Kidney epithelial cell (primary cell): ENCODE data around the gene PRRT1B. TPM values are rescaled to one million over a fixed set of nuclear protein-coding genes. Genes with fewer than 3 reads are reported as not detected.

Experiments
- DNase-seq: peaks from one replicate; pipeline ENCODE4 v3.0.0-alpha.2; 2010; ENCODE audit warnings: low read depth
- H3K27me3 ChIP-seq: 2 replicates; pipeline ENCODE4 v1.6.0; 2011; ENCODE audit warnings: low read length; ENCODE audit not compliant: control insufficient read depth, insufficient read depth
- H3K36me3 ChIP-seq: 2 replicates; pipeline ENCODE4 v1.5.1; 2011; ENCODE audit warnings: low read length; ENCODE audit not compliant: control insufficient read depth, insufficient read depth
- H3K4me3 ChIP-seq: 2 replicates; pipeline ENCODE4 v1.5.1; 2011; ENCODE audit warnings: low read depth, mild to moderate bottlenecking, control low read depth, low read length
- total RNA-seq: library from RNA; depleted of rRNA; stranded (reverse); fragments of >200 nt; gene quantifications from 2 replicates; pipeline ENCODE4 v1.2.3, GENCODE V29; 2015
- TF ChIP-seq, protein P1 (sequence below): IDR thresholded peaks from 2 replicates; pipeline ENCODE4 v1.5.1; 2011; ENCODE audit warnings: mild to moderate bottlenecking, moderate library complexity, low read length, control low read depth, inconsistent platforms; ENCODE audit not compliant: insufficient read depth, poor library complexity, severe bottlenecking

Gene PRRT1B
- total RNA-seq, 1 donor from 2014 or later: not detected

GRCh38 chr9:131500939-131501541, 44.3 kb upstream of the PRRT1B start:
- Histone ChIP-seq H3K27me3 (no peaks in the 10 kb centered on the region), H3K4me3 (no peak overlapping the region), H3K36me3 (peaks cover 2% of the 10 kb centered on the region)
- DNase-seq: peak; percentile 77
- TF ChIP-seq, protein P1, sequence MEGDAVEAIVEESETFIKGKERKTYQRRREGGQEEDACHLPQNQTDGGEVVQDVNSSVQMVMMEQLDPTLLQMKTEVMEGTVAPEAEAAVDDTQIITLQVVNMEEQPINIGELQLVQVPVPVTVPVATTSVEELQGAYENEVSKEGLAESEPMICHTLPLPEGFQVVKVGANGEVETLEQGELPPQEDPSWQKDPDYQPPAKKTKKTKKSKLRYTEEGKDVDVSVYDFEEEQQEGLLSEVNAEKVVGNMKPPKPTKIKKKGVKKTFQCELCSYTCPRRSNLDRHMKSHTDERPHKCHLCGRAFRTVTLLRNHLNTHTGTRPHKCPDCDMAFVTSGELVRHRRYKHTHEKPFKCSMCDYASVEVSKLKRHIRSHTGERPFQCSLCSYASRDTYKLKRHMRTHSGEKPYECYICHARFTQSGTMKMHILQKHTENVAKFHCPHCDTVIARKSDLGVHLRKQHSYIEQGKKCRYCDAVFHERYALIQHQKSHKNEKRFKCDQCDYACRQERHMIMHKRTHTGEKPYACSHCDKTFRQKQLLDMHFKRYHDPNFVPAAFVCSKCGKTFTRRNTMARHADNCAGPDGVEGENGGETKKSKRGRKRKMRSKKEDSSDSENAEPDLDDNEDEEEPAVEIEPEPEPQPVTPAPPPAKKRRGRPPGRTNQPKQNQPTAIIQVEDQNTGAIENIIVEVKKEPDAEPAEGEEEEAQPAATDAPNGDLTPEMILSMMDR: no peak

DNA sequence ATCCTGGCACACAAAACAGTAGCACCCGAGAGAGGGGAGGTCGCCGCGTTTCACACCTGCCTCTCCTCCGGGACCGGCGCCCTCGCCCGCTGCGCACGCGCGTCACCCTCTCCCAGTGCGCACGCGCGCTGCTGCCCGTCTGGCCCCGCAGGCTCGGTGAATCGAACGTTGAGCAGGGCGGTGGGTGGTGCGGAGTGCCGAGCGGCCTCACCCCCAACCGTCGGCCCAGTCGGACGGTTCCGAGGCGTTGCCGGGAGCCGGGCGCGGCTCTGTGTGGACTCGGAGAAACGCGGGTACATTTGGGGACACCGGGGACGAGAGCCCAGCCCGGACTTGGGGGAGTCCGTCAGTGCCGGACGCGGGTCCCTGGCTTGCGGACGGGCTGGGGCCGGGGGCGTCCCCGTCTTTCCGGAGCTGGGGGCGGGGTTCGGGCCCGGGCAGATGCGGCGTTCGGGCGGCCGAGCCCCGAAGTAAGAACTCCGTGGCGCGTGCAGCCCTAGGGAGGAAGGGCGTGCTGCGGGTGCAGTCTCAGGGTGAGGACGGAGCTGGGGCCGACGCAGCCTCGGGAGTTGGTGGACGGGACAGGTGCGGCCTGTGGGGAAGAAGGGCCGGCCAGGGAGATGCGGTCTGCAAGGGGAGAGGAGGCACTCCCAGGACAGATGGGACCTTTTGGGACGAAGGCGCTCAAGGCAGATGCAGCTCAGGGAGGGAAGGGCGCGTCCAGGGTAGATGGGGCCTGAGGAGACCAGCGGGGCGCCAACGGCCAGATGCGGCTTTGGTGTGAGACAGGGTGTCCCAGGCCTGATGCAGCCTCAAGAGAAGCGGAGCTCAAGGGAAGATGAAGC, 42.3 kb upstream of the PRRT1B start, which contains the start of gene POMT1:
POMT1 (plus strand) TSS at position 138 of the 845 bp plus-strand sequence. CDS start 1,301 bp downstream, outside the sequence.
- DNase-seq: peak; percentile 21

DNA sequence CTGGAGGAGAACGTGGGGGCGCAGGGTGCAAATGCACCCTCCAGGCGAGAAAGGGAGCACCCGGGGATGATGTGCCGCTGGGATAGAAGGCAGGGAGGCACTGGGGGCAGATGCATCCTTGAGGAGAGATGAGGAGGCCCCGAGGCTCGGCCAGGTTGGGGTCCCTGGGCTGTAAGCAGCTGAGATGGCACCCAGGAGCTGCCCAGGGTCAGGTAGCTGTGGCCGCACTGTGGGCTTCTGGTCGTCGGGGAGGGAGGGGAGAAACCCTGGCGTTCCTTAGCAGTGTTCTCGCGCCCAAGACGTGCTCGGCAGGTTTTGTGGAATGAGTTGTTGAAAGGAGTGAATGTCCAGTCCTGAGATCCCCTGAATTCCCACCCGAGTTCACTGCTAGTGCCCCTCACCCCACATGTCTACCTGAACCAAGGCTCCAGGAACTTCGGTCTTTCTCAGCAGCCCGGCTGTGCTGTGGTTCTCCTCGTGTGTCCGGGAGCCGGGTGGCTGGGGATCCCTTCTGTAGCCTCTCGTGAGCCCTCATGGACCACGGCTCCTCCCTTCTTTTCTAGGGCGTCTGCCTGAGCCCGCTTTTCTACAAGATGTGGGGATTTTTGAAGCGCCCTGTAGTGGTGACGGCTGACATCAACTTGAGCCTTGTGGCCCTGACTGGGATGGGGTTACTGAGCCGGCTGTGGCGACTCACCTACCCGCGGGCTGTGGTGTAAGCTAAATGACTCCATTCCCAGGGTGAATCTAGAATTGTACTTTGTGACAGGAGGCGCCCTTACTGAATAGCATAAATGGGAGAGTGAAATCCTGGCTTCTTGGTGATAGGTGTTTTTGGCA, 41.5 kb upstream of the PRRT1B start:
- peak; percentile 10 for DNase-seq
- TF ChIP-seq, protein P1: no peak
- Histone ChIP-seq H3K36me3 (no peaks in the 10 kb centered on the region), H3K4me3 (peak overlapping the region; percentile 85), H3K27me3 (no peaks in the 10 kb centered on the region)

More for the DNA sequence above, 42.3 kb upstream of the PRRT1B start, which contains the start of gene POMT1:
- no peaks in the 10 kb centered on the region for H3K27me3 ChIP-seq
- TF ChIP-seq, protein P1: no peak
- H3K4me3 ChIP-seq: peak within 1 kb of the TSS; percentile 85
- no peaks in the 10 kb centered on the region for H3K36me3 ChIP-seq

GRCh38 chr9:131505012-131505411, 40.3 kb upstream of the PRRT1B start:
- no peak for DNase-seq
- TF ChIP-seq, protein P1: no peak
- Histone ChIP-seq H3K4me3 (no peak overlapping the region), H3K36me3 (peaks cover 1% of the 10 kb centered on the region), H3K27me3 (no peaks in the 10 kb centered on the region)

- H3K27me3 ChIP-seq: no peaks in the 10 kb centered on the region
- H3K4me3 ChIP-seq: no peak overlapping the region
- no peak for DNase-seq
- H3K36me3 ChIP-seq: peaks cover 2% of the 10 kb centered on the region
- TF ChIP-seq, protein P1: no peak
Observed at GRCh38 chr9:131511416-131511815, 33.9 kb upstream of the PRRT1B start.
